ENCODE results near the gene CLK3.

GRCh38 chr15:74628199-74628598, 12.6 kb downstream of the CLK3 start:
- no peak for TF ChIP-seq SIN3A (IDR thresholded peaks at IDR 0.05; ENCODE audit: borderline replicate concordance, insufficient read depth, low read length)
- no peak for TF ChIP-seq POLR2AphosphoS5 (IDR thresholded peaks at IDR 0.05; ENCODE audit: low read depth, low read length)
- no peak for TF ChIP-seq FOXP2 (optimal IDR thresholded peaks at IDR 0.05; ENCODE audit: borderline replicate concordance, extremely low read depth, extremely low read length, insufficient read depth)
